Neural crest cell (in vitro differentiated cells): ENCODE results near the gene DENND6B. TPM values are rescaled to one million over a fixed set of nuclear protein-coding genes. Genes with fewer than 3 reads are reported as not detected.

Source experiments
- DNase-seq: peaks from one replicate; pipeline ENCODE4 v3.0.0; 2021; ENCODE audit warnings: low read depth, mixed read lengths, low spot score
- H3K27ac Mint-ChIP-seq: one replicate; pipeline ENCODE4 v1.8.0; 2021; ENCODE audit warnings: mild to moderate bottlenecking, mixed read lengths; ENCODE audit not compliant: unreplicated experiment
- H3K27me3 Mint-ChIP-seq: 2 replicates; pipeline ENCODE4 v1.8.0; 2021; ENCODE audit warnings: low read depth, mild to moderate bottlenecking, mixed read lengths
- H3K36me3 Mint-ChIP-seq: 2 replicates; pipeline ENCODE4 v1.8.0; 2021; ENCODE audit warnings: low read depth, mild to moderate bottlenecking, mixed read lengths
- H3K4me1 Mint-ChIP-seq: 2 replicates; pipeline ENCODE4 v1.8.0; 2021; ENCODE audit warnings: mixed read lengths
- H3K4me3 Mint-ChIP-seq: one replicate; pipeline ENCODE4 v1.8.0; 2021; ENCODE audit warnings: mild to moderate bottlenecking, mixed read lengths
- H3K9me3 Mint-ChIP-seq: 2 replicates; pipeline ENCODE4 v1.8.0; 2021; ENCODE audit warnings: mixed read lengths
- CTCF ChIP-seq: fragments of 200-600 bp; sonication (generic); conservative IDR thresholded peaks from 2 replicates; pipeline ENCODE4 v1.5.0; 2021; ENCODE audit warnings: antibody characterized with exemption, mild to moderate bottlenecking
- total RNA-seq: library from RNA; stranded (reverse); gene quantifications from 2 replicates; pipeline ENCODE4 v1.2.1, GENCODE V29; 2021

The DENND6B gene
- total RNA-seq, 1 donor from 2014 or later: 22.0 TPM

- Mint-ChIP-seq H3K9me3 (no peaks in the 10 kb centered on the region), H3K36me3 (no peaks in the 10 kb centered on the region), H3K4me3 (peak overlapping the region; percentile 74), H3K27ac (no peak overlapping the region), H3K27me3 (peaks cover 3% of the 10 kb centered on the region), H3K4me1 (peaks cover 15% of the 10 kb centered on the region)
- TF ChIP-seq CTCF: no peak
- no peak for DNase-seq
Measured at GRCh38 chr22:50304528-50305392, 22.1 kb downstream of the DENND6B start.

- Mint-ChIP-seq H3K36me3 (no peaks in the 10 kb centered on the region), H3K9me3 (no peaks in the 10 kb centered on the region), H3K27ac (no peak overlapping the region), H3K4me1 (peaks cover 14% of the 10 kb centered on the region), H3K4me3 (peak overlapping the region; percentile 74), H3K27me3 (peaks cover 3% of the 10 kb centered on the region)
- no peak for DNase-seq
- no peak for TF ChIP-seq CTCF
Measured at GRCh38 chr22:50303848-50304527, 22.8 kb downstream of the DENND6B start.

GRCh38 chr22:50303515-50303847, 23.3 kb downstream of the DENND6B start:
- DNase-seq: no peak
- no peak overlapping the region for H3K27ac Mint-ChIP-seq
- no peak for TF ChIP-seq CTCF
- no peaks in the 10 kb centered on the region for H3K9me3 Mint-ChIP-seq
- peaks cover 9% of the 10 kb centered on the region for H3K4me1 Mint-ChIP-seq
- peaks cover 3% of the 10 kb centered on the region for H3K27me3 Mint-ChIP-seq
- H3K4me3 Mint-ChIP-seq: no peak overlapping the region
- H3K36me3 Mint-ChIP-seq: no peaks in the 10 kb centered on the region

- TF ChIP-seq CTCF: no peak
- H3K36me3 Mint-ChIP-seq: no peaks in the 10 kb centered on the region
- peak overlapping the region; percentile 47 for H3K4me3 Mint-ChIP-seq
- no peak for DNase-seq
- peaks cover 3% of the 10 kb centered on the region for H3K27me3 Mint-ChIP-seq
- H3K9me3 Mint-ChIP-seq: no peaks in the 10 kb centered on the region
- H3K4me1 Mint-ChIP-seq: peaks cover 9% of the 10 kb centered on the region
- no peak overlapping the region for H3K27ac Mint-ChIP-seq
Measured at GRCh38 chr22:50302564-50302963, 24.2 kb downstream of the DENND6B start.

- Mint-ChIP-seq H3K27me3 (peaks cover 3% of the 10 kb centered on the region), H3K4me3 (no peak overlapping the region), H3K36me3 (no peaks in the 10 kb centered on the region), H3K4me1 (peaks cover 13% of the 10 kb centered on the region), H3K9me3 (no peaks in the 10 kb centered on the region), H3K27ac (no peak overlapping the region)
- TF ChIP-seq CTCF: no peak
- DNase-seq: no peak
Measured at GRCh38 chr22:50302041-50302541, 24.7 kb downstream of the DENND6B start.
